PFSK-1 (cell line): ENCODE data around the gene EFEMP1.

Experiments
- POLR2AphosphoS5 ChIP-seq: IDR thresholded peaks from 2 replicates; pipeline ENCODE4 v1.6.1; 2012; ENCODE audit warnings: low read depth, mild to moderate bottlenecking, control low read depth, low read length, moderate library complexity
- REST ChIP-seq, 2 experiments: IDR thresholded peaks; 2 replicates each; pipeline versions ENCODE4 v1.6.1 to v1.8.0; 2011 to 2012; ENCODE audit warnings: low read depth in 2 of 2, low read length in 2 of 2, control low read depth in 1 of 2, inconsistent platforms in 1 of 2, mild to moderate bottlenecking in 1 of 2, moderate library complexity in 1 of 2; ENCODE audit not compliant: insufficient read depth in 1 of 2
- SIN3A ChIP-seq: IDR thresholded peaks from 2 replicates; pipeline ENCODE4 v1.6.1; 2012; ENCODE audit warnings: mild to moderate bottlenecking, low read length, moderate library complexity, borderline replicate concordance; ENCODE audit not compliant: insufficient read depth
- TAF1 ChIP-seq: IDR thresholded peaks from 2 replicates; pipeline ENCODE4 v1.6.1; 2012; ENCODE audit warnings: low read length, control low read depth, borderline replicate concordance; ENCODE audit not compliant: insufficient read depth

- TF ChIP-seq TAF1 (no peak), REST (IDR thresholded peaks at IDR 0.05; ENCODE audit: insufficient read depth in 1 of 2, low read depth in 2 of 2, low read length in 2 of 2) (no peak), POLR2AphosphoS5 (no peak), SIN3A (no peak)
Observed at GRCh38 chr2:55887351-55887750, 36.2 kb downstream of the EFEMP1 start.
